Measurements from ENCODE around the gene BCL11B. TPM values are rescaled to one million over a fixed set of nuclear protein-coding genes. Genes with fewer than 3 reads are reported as not detected.
"Not testable (repeated sequence)": the region's sequence is repeated elsewhere in the genome, so short reads cannot be mapped to it uniquely, and the experiment has no call there.

Gene BCL11B
- total RNA-seq, 1 donor from 2014 or later, result 0.18 TPM

GRCh38 chr14:99186336-99186735 is 85.7 kb downstream of the BCL11B start:
- DNase-seq (ENCODE audit: extremely low read depth, low read depth, low spot score), result not testable (repeated sequence)

GRCh38 chr14:99185436-99186068 is 86.4 kb downstream of the BCL11B start:
- DNase-seq (ENCODE audit: extremely low read depth, low read depth, low spot score), result no peak

GRCh38 chr14:99183716-99184115 is 88.3 kb downstream of the BCL11B start:
- no peak for DNase-seq (ENCODE audit: extremely low read depth, low read depth, low spot score)

GRCh38 chr14:99183311-99183710 is 88.7 kb downstream of the BCL11B start:
- no peak for DNase-seq (ENCODE audit: extremely low read depth, low read depth, low spot score)

- no peak for DNase-seq (ENCODE audit: extremely low read depth, low read depth, low spot score)
Observed at GRCh38 chr14:99182548-99183250, 89.3 kb downstream of the BCL11B start.

GRCh38 chr14:99181804-99182520 is 90.0 kb downstream of the BCL11B start:
- DNase-seq (ENCODE audit: extremely low read depth, low read depth, low spot score), result no peak

- DNase-seq (ENCODE audit: extremely low read depth, low read depth, low spot score), result no peak
Observed at GRCh38 chr14:99181241-99181640, 90.8 kb downstream of the BCL11B start.

GRCh38 chr14:99179946-99180345 is 92.1 kb downstream of the BCL11B start:
- no peak for DNase-seq (ENCODE audit: extremely low read depth, low read depth, low spot score)

GRCh38 chr14:99179506-99179905 is 92.5 kb downstream of the BCL11B start:
- no peak for DNase-seq (ENCODE audit: extremely low read depth, low read depth, low spot score)

GRCh38 chr14:99177886-99178835 is 93.8 kb downstream of the BCL11B start:
- DNase-seq (ENCODE audit: extremely low read depth, low read depth, low spot score), result no peak

GRCh38 chr14:99177046-99177655 is 94.8 kb downstream of the BCL11B start:
- no peak for DNase-seq (ENCODE audit: extremely low read depth, low read depth, low spot score)

GRCh38 chr14:99176156-99176945 is 95.6 kb downstream of the BCL11B start:
- DNase-seq (ENCODE audit: extremely low read depth, low read depth, low spot score), result no peak

- DNase-seq (ENCODE audit: extremely low read depth, low read depth, low spot score), result no peak
Observed at GRCh38 chr14:99175331-99176155, 96.5 kb downstream of the BCL11B start.

GRCh38 chr14:99174770-99175319 is 97.2 kb downstream of the BCL11B start:
- DNase-seq (ENCODE audit: extremely low read depth, low read depth, low spot score), result no peak

GRCh38 chr14:99174081-99174769 is 97.8 kb downstream of the BCL11B start:
- DNase-seq (ENCODE audit: extremely low read depth, low read depth, low spot score), result no peak

- DNase-seq (ENCODE audit: extremely low read depth, low read depth, low spot score), result no peak
Observed at GRCh38 chr14:99173506-99173905, 98.5 kb downstream of the BCL11B start.

- DNase-seq (ENCODE audit: extremely low read depth, low read depth, low spot score), result no peak
Observed at GRCh38 chr14:99173086-99173485, 98.9 kb downstream of the BCL11B start.

- no peak for DNase-seq (ENCODE audit: extremely low read depth, low read depth, low spot score)
Observed at GRCh38 chr14:99171396-99171795, 100.6 kb downstream of the BCL11B start.
